ENCODE data around the gene NSFL1C.
A peak's percentile ranks its signal among the peaks of the same experiment; 100 is the strongest.

The NSFL1C gene

DNA sequence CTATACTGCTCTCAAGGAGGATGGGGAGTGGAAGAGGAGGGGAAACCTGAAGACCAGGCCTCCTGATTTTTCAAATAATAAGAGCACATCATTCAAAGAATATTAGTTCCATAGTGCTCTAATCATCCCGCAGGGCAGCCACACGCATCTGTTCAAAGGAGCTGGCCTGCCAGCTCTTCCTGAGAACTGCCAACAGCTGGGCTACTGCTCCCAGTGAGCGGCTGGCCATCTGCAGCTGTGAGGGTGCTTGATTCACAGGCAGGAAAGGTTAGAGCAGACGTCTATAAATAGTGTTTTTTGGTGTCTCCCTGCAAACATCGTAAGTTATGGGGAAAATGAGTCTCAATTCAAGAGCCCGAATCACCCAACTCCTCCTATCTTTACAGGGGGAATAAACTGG lies 17.3 kb downstream of the NSFL1C start:
- TF ChIP-seq, protein P1, sequence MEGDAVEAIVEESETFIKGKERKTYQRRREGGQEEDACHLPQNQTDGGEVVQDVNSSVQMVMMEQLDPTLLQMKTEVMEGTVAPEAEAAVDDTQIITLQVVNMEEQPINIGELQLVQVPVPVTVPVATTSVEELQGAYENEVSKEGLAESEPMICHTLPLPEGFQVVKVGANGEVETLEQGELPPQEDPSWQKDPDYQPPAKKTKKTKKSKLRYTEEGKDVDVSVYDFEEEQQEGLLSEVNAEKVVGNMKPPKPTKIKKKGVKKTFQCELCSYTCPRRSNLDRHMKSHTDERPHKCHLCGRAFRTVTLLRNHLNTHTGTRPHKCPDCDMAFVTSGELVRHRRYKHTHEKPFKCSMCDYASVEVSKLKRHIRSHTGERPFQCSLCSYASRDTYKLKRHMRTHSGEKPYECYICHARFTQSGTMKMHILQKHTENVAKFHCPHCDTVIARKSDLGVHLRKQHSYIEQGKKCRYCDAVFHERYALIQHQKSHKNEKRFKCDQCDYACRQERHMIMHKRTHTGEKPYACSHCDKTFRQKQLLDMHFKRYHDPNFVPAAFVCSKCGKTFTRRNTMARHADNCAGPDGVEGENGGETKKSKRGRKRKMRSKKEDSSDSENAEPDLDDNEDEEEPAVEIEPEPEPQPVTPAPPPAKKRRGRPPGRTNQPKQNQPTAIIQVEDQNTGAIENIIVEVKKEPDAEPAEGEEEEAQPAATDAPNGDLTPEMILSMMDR (IDR thresholded peaks at IDR 0.05), result no peak
- H3K4me3 Mint-ChIP-seq, result no peak overlapping the region
- no peaks in the 10 kb centered on the region for H3K9me3 Mint-ChIP-seq
- peak overlapping the region; percentile 87 for H3K27ac Mint-ChIP-seq
- peaks cover 9% of the 10 kb centered on the region for H3K4me1 Mint-ChIP-seq
- H3K36me3 Mint-ChIP-seq (ENCODE audit: low read depth), result peaks cover 54% of the 10 kb centered on the region
- DNase-seq, result no peak
- no peaks in the 10 kb centered on the region for H3K27me3 Mint-ChIP-seq (ENCODE audit: low read depth, poor library complexity)

DNA sequence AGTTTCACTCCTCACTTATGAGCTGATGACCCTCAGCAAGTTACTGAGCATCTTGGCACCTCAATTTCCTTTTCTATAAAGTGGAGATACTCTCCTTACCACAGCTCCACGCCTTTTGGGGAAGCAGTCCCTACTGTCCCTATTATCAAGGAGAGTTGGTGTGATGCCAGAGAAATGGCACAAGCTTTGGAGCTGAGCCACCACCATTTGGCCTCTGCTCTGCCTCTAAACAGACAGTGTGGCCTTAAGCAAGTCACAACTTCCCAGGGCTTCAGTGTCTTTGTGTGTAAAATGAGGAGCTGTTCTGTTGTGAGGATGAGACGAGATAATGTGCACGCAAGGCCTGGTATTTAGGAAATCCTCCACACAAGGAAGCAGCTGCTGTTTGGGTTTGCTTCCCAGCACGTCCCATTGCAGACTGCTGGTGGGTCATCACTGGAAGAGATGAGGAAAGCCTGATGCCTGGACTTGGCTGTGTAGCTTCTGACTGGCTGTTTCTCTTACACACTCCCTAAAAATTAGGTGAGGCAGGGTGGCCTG lies 18.5 kb downstream of the NSFL1C start:
- H3K27ac Mint-ChIP-seq, result peak overlapping the region; percentile 45
- TF ChIP-seq, protein P1 (IDR thresholded peaks at IDR 0.05), result no peak
- peaks cover 9% of the 10 kb centered on the region for H3K4me1 Mint-ChIP-seq
- H3K27me3 Mint-ChIP-seq (ENCODE audit: low read depth, poor library complexity), result no peaks in the 10 kb centered on the region
- no peak overlapping the region for H3K4me3 Mint-ChIP-seq
- H3K9me3 Mint-ChIP-seq, result no peaks in the 10 kb centered on the region
- peaks cover 53% of the 10 kb centered on the region for H3K36me3 Mint-ChIP-seq (ENCODE audit: low read depth)
- DNase-seq, result no peak

DNA sequence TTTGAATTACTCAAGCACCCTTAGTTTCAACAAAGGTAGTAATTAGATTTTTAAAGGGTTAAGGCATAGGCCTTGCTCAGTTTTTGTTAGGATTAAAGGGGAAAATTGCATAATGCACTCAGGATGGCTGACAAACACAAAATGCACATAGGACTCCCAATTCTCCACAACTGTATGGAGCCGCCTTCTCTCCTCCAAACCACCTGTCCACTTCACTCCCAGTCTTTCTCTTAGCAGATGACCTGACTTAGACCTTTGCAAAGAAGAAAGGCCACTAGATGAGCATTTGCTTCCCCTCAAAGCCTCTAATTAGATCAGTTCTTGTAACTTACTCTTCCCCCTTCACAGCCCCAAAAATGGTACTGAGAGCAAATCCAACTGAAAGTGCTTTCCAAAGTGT lies 20.1 kb downstream of the NSFL1C start:
- DNase-seq, result no peak
- Mint-ChIP-seq H3K4me1 (peaks cover 9% of the 10 kb centered on the region), H3K27me3 (ENCODE audit: low read depth, poor library complexity) (no peaks in the 10 kb centered on the region), H3K4me3 (no peak overlapping the region), H3K9me3 (no peaks in the 10 kb centered on the region), H3K27ac (no peak overlapping the region), H3K36me3 (ENCODE audit: low read depth) (peaks cover 51% of the 10 kb centered on the region)
- TF ChIP-seq, protein P1 (IDR thresholded peaks at IDR 0.05), result no peak

DNA sequence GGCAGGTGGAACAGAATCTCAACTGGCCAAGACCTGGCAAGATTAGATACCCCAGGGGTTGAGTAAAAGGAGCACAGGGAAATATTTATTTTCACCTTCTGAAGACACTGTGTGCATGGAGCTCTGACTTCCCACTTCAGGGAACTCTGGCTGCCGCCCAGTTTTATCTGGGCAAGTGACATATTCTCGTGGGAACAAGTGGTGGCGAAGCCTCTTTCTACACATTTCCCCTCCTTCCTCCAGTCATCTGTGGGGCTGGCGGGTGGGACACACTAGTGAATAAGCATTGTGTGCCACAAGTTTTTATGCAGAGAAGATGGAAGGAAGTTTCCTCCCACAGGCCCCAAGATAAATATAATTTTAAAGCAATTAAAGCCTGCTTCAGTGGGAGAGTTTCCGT lies 23.6 kb downstream of the NSFL1C start:
- no peaks in the 10 kb centered on the region for H3K27me3 Mint-ChIP-seq (ENCODE audit: low read depth, poor library complexity)
- no peak overlapping the region for H3K27ac Mint-ChIP-seq
- H3K4me3 Mint-ChIP-seq, result no peak overlapping the region
- H3K9me3 Mint-ChIP-seq, result no peaks in the 10 kb centered on the region
- no peaks in the 10 kb centered on the region for H3K4me1 Mint-ChIP-seq
- DNase-seq, result no peak
- TF ChIP-seq, protein P1 (IDR thresholded peaks at IDR 0.05), result no peak
- peaks cover 45% of the 10 kb centered on the region for H3K36me3 Mint-ChIP-seq (ENCODE audit: low read depth)

DNA sequence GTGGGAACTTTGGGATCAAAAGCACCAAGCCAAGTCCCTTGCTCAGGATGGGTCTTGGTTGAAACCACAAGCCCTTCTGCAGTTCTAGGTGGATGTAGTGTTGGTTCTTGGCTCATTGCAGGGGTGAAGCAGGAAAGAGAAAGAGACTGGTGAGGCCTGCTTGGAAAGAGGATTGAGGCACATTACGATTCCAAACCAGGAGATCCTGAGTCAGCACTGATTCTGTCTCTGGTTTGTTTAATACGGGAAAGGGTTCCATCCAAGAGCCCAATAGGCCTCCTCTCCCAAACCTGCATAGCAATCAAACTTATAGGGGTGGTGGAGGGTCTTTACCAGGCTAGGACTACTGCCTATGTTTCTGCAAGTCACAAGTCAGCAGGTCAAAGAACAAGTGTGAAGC lies 24.3 kb downstream of the NSFL1C start:
- H3K27ac Mint-ChIP-seq, result peak overlapping the region; percentile 34

DNA sequence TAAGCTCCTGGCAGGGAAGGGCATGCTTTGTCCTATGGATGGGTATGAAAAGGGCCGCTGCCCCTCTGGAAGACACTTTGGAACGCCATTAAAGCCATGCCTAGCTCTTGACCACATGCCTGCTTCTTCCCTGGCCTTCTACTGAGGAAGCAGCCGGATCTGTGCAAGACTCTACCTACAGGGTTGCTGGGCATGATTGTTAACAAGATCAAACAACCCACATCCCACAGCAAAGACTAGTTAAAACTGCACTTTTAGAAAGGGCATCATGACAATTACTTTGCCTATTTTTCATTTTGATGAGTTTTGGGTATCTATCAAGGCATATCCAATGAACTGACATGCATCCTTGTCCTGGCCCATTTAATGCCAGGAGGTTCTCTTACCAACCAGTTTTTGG lies 25.5 kb downstream of the NSFL1C start:
- Mint-ChIP-seq H3K4me3 (no peak overlapping the region), H3K9me3 (no peaks in the 10 kb centered on the region), H3K27ac (no peak overlapping the region), H3K4me1 (no peaks in the 10 kb centered on the region), H3K27me3 (ENCODE audit: low read depth, poor library complexity) (no peaks in the 10 kb centered on the region), H3K36me3 (ENCODE audit: low read depth) (peaks cover 38% of the 10 kb centered on the region)
- DNase-seq, result no peak
- TF ChIP-seq, protein P1 (IDR thresholded peaks at IDR 0.05), result no peak

More for the DNA sequence above, 24.3 kb downstream of the NSFL1C start:
- peaks cover 45% of the 10 kb centered on the region for H3K36me3 Mint-ChIP-seq (ENCODE audit: low read depth)
- H3K27me3 Mint-ChIP-seq (ENCODE audit: low read depth, poor library complexity), result no peaks in the 10 kb centered on the region
- no peak for DNase-seq
- no peaks in the 10 kb centered on the region for H3K4me1 Mint-ChIP-seq
- no peaks in the 10 kb centered on the region for H3K9me3 Mint-ChIP-seq
- TF ChIP-seq, protein P1 (IDR thresholded peaks at IDR 0.05), result no peak
- H3K4me3 Mint-ChIP-seq, result no peak overlapping the region

Data from nephron progenitor cell (in vitro differentiated cells).